GM10248 (cell line): ENCODE results near the gene PKHD1.
A peak's percentile ranks its signal among the peaks of the same experiment; 100 is the strongest.

Experiments used
- CTCF ChIA-PET: fragments of 300-600 bp; sonication (Branson Sonifier 250); formaldehyde crosslinking; extraction: SDS; loops from one replicate; lab custom pipeline; 2021; ENCODE audit warnings: antibody characterized with exemption; lab: Yijun Ruan, JAX
- POLR2A ChIA-PET: fragments of 350-650 bp; sonication (Branson Sonifier 250); formaldehyde crosslinking; extraction: SDS; loops from one replicate; lab custom pipeline; 2020; ENCODE audit warnings: antibody characterized with exemption; lab: Yijun Ruan, JAX
- DNase-seq: peaks from one replicate; pipeline ENCODE4 v3.0.0; 2012; ENCODE audit errors: extremely low spot score
- TF ChIP-seq, protein P1 (sequence below): IDR thresholded peaks from 2 replicates; pipeline ENCODE4 v1.5.1; 2012; ENCODE audit warnings: mild to moderate bottlenecking, low read depth; ENCODE audit errors: extremely low read depth, missing control alignments, control extremely low read depth

PKHD1 gene

DNA sequence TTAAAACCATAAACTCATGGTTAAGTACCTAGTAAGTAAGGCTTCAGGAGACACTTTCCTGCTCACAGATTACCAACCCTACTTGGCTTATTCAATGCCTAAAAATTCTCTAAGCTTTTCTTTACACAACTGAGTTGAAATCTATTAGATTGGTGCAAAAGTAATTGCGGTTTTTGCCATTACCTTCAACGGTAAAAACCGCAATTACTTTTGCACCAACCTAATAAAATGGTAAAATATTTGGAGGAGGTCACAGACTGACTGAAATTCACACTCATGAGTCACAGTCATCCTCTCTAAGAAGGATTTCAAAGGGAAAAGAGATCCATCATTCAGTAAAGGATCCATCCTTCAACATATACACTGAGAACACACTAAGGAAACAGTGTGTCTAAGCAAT, 25.9 kb downstream of the PKHD1 start:
- ChIA-PET CTCF (interaction anchor here (1.0 to 7.1 kb wide), 2 partner anchors 12 to 173 kb away, joined by 5 to 58 read pairs; no protein-coding TSS in a partner anchor), POLR2A (no interaction called here)
- DNase-seq, result no peak
- TF ChIP-seq, protein P1, sequence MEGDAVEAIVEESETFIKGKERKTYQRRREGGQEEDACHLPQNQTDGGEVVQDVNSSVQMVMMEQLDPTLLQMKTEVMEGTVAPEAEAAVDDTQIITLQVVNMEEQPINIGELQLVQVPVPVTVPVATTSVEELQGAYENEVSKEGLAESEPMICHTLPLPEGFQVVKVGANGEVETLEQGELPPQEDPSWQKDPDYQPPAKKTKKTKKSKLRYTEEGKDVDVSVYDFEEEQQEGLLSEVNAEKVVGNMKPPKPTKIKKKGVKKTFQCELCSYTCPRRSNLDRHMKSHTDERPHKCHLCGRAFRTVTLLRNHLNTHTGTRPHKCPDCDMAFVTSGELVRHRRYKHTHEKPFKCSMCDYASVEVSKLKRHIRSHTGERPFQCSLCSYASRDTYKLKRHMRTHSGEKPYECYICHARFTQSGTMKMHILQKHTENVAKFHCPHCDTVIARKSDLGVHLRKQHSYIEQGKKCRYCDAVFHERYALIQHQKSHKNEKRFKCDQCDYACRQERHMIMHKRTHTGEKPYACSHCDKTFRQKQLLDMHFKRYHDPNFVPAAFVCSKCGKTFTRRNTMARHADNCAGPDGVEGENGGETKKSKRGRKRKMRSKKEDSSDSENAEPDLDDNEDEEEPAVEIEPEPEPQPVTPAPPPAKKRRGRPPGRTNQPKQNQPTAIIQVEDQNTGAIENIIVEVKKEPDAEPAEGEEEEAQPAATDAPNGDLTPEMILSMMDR, result no peak

GRCh38 chr6:52059821-52060220, 27.6 kb downstream of the PKHD1 start:
- ChIA-PET CTCF (interaction anchor here (7.1 kb wide), 1 partner anchor 10 kb away, joined by 58 read pairs; no protein-coding TSS in a partner anchor), POLR2A (no interaction called here)
- TF ChIP-seq, protein P1, result no peak
- DNase-seq, result no peak

GRCh38 chr6:52055451-52055850, 32.0 kb downstream of the PKHD1 start:
- TF ChIP-seq, protein P1, result no peak
- ChIA-PET CTCF (no interaction called here), POLR2A (no interaction called here)
- DNase-seq, result no peak

DNA sequence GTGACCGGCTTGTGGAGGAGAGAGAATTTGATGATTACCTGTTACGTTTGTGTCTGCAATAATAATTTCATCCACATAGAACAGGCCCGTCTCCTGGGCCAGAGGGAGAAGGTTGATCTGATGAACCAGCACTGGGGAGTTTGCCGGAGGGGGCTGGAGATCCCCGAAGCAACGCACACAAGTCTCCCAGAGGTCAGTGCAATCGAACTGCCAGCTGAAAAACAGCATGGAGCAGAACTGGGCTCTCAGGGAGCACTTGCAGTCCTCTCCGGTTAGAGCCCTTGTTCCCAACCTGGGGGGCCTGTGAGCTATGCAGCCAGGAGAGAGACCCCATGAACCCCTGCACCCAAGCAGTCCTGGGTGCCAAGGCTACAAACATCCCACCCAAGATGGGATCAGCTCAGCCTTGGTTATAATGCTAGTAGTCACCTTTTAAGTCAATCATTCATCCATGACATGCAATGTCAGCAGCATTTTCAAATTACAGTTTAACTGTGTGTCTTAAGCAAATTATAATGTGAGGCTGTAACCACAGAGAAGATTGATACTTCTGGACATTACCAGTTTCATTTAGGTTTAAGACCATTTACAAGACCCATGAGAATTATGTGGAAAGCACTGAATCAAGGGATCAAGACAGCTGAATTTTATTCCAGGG, 34.2 kb downstream of the PKHD1 start:
- ChIA-PET CTCF (interaction anchor here (1.0 kb wide), 1 partner anchor 14 kb away, joined by 3 read pairs; no protein-coding TSS in a partner anchor), POLR2A (no interaction called here)
- no peak for DNase-seq
- TF ChIP-seq, protein P1, result no peak

DNA sequence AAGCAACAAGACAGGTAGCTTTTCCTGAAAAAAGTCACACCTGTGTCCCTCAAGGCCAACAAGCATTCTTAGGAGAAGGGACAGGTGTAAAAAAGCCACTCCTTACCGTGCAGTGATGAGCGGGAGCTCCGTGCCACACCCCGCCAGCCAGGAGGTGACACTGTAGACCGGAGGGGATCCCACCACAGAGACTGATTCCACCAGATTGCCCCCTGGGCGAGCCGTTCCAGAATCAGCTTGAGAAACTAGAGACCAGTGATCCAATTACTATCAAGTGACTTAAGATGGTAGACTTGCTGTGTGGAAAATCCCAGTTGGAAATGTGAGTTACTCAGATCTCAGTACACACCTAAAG, 37.4 kb downstream of the PKHD1 start:
- POLR2A ChIA-PET, result no interaction called here
- CTCF ChIA-PET, result interaction anchor here (0.7 to 4.9 kb wide), 30 partner anchors 8 to 1234 kb away, joined by 3 to 58 read pairs (median 4); no protein-coding TSS in a partner anchor
- DNase-seq, result no peak
- TF ChIP-seq, protein P1, result no peak

DNA sequence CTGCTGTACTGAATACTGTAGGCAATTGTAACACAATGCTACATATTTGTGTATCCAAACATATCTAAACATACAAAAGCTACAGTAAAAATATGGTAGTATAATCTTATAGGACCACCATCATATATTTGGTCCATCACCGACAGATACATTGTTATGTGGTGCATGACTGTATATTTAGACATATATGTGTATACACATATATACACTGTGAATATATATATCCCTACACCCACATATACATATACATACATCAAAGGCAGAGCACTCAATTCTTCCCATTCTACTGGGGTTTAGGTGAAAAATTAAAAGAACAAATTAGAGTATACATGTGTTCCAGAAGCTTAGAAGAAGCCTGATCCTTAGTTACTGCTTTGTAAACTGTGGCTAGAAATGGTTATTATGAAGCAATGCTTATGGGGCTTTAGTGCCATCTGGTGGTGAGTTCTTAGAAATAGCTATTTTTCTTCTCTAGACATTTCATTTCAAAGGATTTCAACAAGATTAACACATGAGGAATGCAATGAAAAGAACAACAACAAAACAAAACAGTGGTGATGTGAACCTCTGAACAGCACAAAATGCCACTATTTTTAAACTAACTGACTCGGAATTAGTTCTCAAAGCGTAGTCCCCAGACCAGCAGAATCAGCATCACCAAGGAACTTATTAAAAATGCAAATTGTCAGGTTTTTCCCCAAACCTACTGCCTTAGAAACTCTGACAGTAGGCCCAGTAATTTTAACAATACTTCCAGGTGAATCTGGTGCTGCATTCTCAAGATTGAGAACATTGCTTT, 38.0 kb downstream of the PKHD1 start:
- POLR2A ChIA-PET, result no interaction called here
- CTCF ChIA-PET, result interaction anchor here (0.7 to 4.9 kb wide), 31 partner anchors 8 to 1383 kb away, joined by 3 to 58 read pairs (median 4); no protein-coding TSS in a partner anchor
- TF ChIP-seq, protein P1, result peak; percentile 62
- peak; percentile 40 for DNase-seq
